PC-3 (cell line): ENCODE results near the gene KCNB1. TPM values are rescaled to one million over a fixed set of nuclear protein-coding genes. Genes with fewer than 3 reads are reported as not detected.

Experiments used
- ATAC-seq: fragments of 200-7000 bp; cut with Tn5 transposase; 2 replicates; pipeline ENCODE4 v1.9.1; 2020; ENCODE audit warnings: mild to moderate bottlenecking, moderate library complexity
- BruUV-seq: library from RNA; stranded (reverse); fragments of 400-500 nt; replicated peaks from 2 replicates; lab custom pipeline; 2021; lab: Mats Ljungman, UMichigan
- CTCF ChIA-PET: fragments of 300-600 bp; sonication (Branson Sonifier 250); formaldehyde crosslinking; loops from one replicate; lab custom pipeline; 2022; ENCODE audit warnings: antibody characterized with exemption; lab: Charles Lee
- POLR2A ChIA-PET: fragments of 300-600 bp; sonication (Branson Sonifier 250); formaldehyde crosslinking; loops from one replicate; lab custom pipeline; 2022; ENCODE audit warnings: antibody characterized with exemption; ENCODE audit not compliant: unreplicated experiment; lab: Charles Lee
- DNase-seq: peaks from one replicate; pipeline ENCODE4 v3.0.0-alpha.2; 2015
- H2AFZ ChIP-seq: fragments of 300-600 bp; sonication (generic); 2 replicates; pipeline ENCODE4 v1.6.0; 2016; ENCODE audit warnings: antibody characterized with exemption, low read length
- H3F3A ChIP-seq: fragments of 300-600 bp; sonication (generic); one replicate; pipeline ENCODE4 v1.6.0; 2017; ENCODE audit warnings: antibody characterized with exemption, low read length, control low read depth, mild to moderate bottlenecking; ENCODE audit not compliant: unreplicated experiment
- H3K27ac ChIP-seq: fragments of 300-600 bp; sonication (generic); 2 replicates; pipeline ENCODE4 v1.5.1; 2016; ENCODE audit warnings: mild to moderate bottlenecking, low read length
- H3K27me3 ChIP-seq: fragments of 300-600 bp; sonication (generic); 2 replicates; pipeline ENCODE4 v1.6.1; 2016; ENCODE audit warnings: low read length, mixed read lengths
- H3K36me3 ChIP-seq: fragments of 300-600 bp; sonication (generic); 2 replicates; pipeline ENCODE4 v1.6.1; 2016; ENCODE audit warnings: low read depth, mixed run types, low read length, mixed read lengths
- H3K4me1 ChIP-seq: fragments of 300-600 bp; sonication (generic); 2 replicates; pipeline ENCODE4 v1.5.1; 2016; ENCODE audit warnings: low read length; ENCODE audit not compliant: insufficient read depth
- H3K4me2 ChIP-seq: fragments of 300-600 bp; sonication (generic); 2 replicates; pipeline ENCODE4 v1.6.0; 2016; ENCODE audit warnings: low read length
- H3K4me3 ChIP-seq: fragments of 300-600 bp; sonication (generic); 2 replicates; pipeline ENCODE4 v1.5.1; 2016; ENCODE audit warnings: mild to moderate bottlenecking, low read length, mixed read lengths
- H3K79me2 ChIP-seq: fragments of 300-600 bp; sonication (generic); 2 replicates; pipeline ENCODE4 v1.6.1; 2017; ENCODE audit warnings: low read length, mixed read lengths
- H3K9ac ChIP-seq: fragments of 300-600 bp; sonication (generic); 2 replicates; pipeline ENCODE4 v1.6.0; 2016; ENCODE audit warnings: mild to moderate bottlenecking, low read length
- H3K9me2 ChIP-seq: fragments of 300-600 bp; sonication (generic); replicated peaks from 2 replicates; pipeline ENCODE4 v1.6.1; 2016; ENCODE audit warnings: mixed run types, low read length, mixed read lengths
- H3K9me3 ChIP-seq: fragments of 300-600 bp; sonication (generic); 2 replicates; pipeline ENCODE4 v1.6.1; 2016; ENCODE audit warnings: low read length, mixed read lengths
- H4K20me1 ChIP-seq: fragments of 300-600 bp; sonication (generic); 2 replicates; pipeline ENCODE4 v1.6.1; 2016; ENCODE audit warnings: low read length, mixed read lengths
- CTCF ChIP-seq: fragments of 300-600 bp; sonication (generic); conservative IDR thresholded peaks from 2 replicates; pipeline ENCODE4 v1.5.1; 2017; ENCODE audit warnings: antibody characterized with exemption, low read depth, mild to moderate bottlenecking, low read length
- EZH2 ChIP-seq: fragments of 300-600 bp; sonication (generic); IDR thresholded peaks from one replicate; pipeline ENCODE4 v1.6.1; 2017; ENCODE audit warnings: antibody characterized with exemption, mild to moderate bottlenecking, low read length; ENCODE audit not compliant: unreplicated experiment
- EZH2phosphoT487 ChIP-seq: fragments of 300-600 bp; sonication (generic); IDR thresholded peaks from 2 replicates; pipeline ENCODE4 v1.6.1; 2018; ENCODE audit warnings: mild to moderate bottlenecking, antibody characterized with exemption, low read length, borderline replicate concordance
- intact Hi-C: fragments of 100-400 bp; cut with micrococcal nuclease; formaldehyde crosslinking; loops from 2 replicates; pipeline ENCODE4 v1.9.0; 2023
- total RNA-seq: library from RNA; depleted of rRNA; stranded (reverse); fragments of >200 nt; gene quantifications from 2 replicates; pipeline ENCODE4 v1.2.3, GENCODE V29; 2014

Gene KCNB1
- total RNA-seq, 1 experiment from 2014 or later, result 0.04 TPM

- no peaks in the 10 kb centered on the region for H3K9me2 ChIP-seq
- POLR2A ChIA-PET, result interaction anchor here (0.6 to 0.7 kb wide), 2 partner anchors 61 to 669 kb away, joined by 4 to 9 read pairs; partner anchors contain the start of gene PEDS1
- peak; percentile 91 for TF ChIP-seq CTCF
- no peak for TF ChIP-seq EZH2
- no peak overlapping the region for H3K9ac ChIP-seq
- DNase-seq, result peak; percentile 90
- no peaks in the 10 kb centered on the region; the same call in 1 of the 2 replicates for H3K4me1 ChIP-seq
- peak overlapping the region; percentile 67 for H3K4me3 ChIP-seq
- H2AFZ ChIP-seq, result peak overlapping the region; percentile 74
- CTCF ChIA-PET, result interaction anchor here (0.5 to 1.8 kb wide), 12 partner anchors 22 to 375 kb away, joined by 3 to 14 read pairs (median 4); no protein-coding TSS in a partner anchor
- no peaks in the 10 kb centered on the region for H4K20me1 ChIP-seq
- H3K79me2 ChIP-seq, result no peaks in the 10 kb centered on the region
- ATAC-seq, result peak; percentile 97
- intact Hi-C loops, result loop anchor here (1.0 to 5.0 kb wide), 3 partner anchors 24 to 150 kb away; no protein-coding TSS in a partner anchor
- peak overlapping the region; percentile 92 for H3K4me2 ChIP-seq
- H3K27me3 ChIP-seq, result peaks cover 36% of the 10 kb centered on the region
- H3K36me3 ChIP-seq, result no peaks in the 10 kb centered on the region
- no peak overlapping the region for H3K27ac ChIP-seq
- no peaks in the 10 kb centered on the region for H3K9me3 ChIP-seq
- BruUV-seq, result no TSS peak
- H3F3A ChIP-seq, result no peaks in the 10 kb centered on the region
These were observed 2.0 kb upstream of the KCNB1 start for GRCh38 chr20:49484180-49485140.

- Histone ChIP-seq H3K4me2 (peak overlapping the region; percentile 80), H3K9me3 (no peaks in the 10 kb centered on the region), H3K9ac (no peak overlapping the region), H3K79me2 (no peaks in the 10 kb centered on the region), H3K4me3 (peak overlapping the region; percentile 60), H3F3A (no peaks in the 10 kb centered on the region), H3K9me2 (no peaks in the 10 kb centered on the region), H3K4me1 (no peaks in the 10 kb centered on the region; the same call in 1 of the 2 replicates), H2AFZ (0 out of 2 replicates have a peak overlapping the region, but pooled peaks have one; percentile 61), H3K27ac (no peak overlapping the region), H4K20me1 (no peaks in the 10 kb centered on the region), H3K36me3 (no peaks in the 10 kb centered on the region), H3K27me3 (peaks cover 35% of the 10 kb centered on the region)
- no peak for TF ChIP-seq EZH2
- TF ChIP-seq CTCF, result no peak
- no peak for TF ChIP-seq EZH2phosphoT487
- ATAC-seq (peak; percentile 29), DNase-seq (no peak)
- intact Hi-C loops, result loop anchor here (1.0 to 5.0 kb wide), 3 partner anchors 25 to 149 kb away; no protein-coding TSS in a partner anchor
- ChIA-PET CTCF (interaction anchor here (0.5 to 1.8 kb wide), 7 partner anchors 23 to 376 kb away, joined by 3 to 14 read pairs (median 4); no protein-coding TSS in a partner anchor), POLR2A (interaction anchor here (0.6 to 0.7 kb wide), 2 partner anchors 61 to 223 kb away, joined by 6 to 9 read pairs; no protein-coding TSS in a partner anchor)
- no TSS peak for BruUV-seq
These were observed 1.2 kb upstream of the KCNB1 start for GRCh38 chr20:49483696-49484123.
